Psoas muscle (tissue), 8 donors: ENCODE data around the gene BRCC3. TPM values are rescaled to one million over a fixed set of nuclear protein-coding genes. Genes with fewer than 3 reads are reported as not detected.

Experiments used
- ATAC-seq, 4 donors: fragments of 200-7000 bp; cut with Tn5 transposase; one replicate each; pipeline ENCODE4 v1.9.1; 2020; ENCODE audit warnings: moderate library complexity in 3 of 4, mild to moderate bottlenecking in 2 of 4
- DNase-seq, 2 donors: peaks; one replicate each; pipeline ENCODE4 v3.0.0-alpha.2; 2020
- H3K27ac ChIP-seq: fragments of 200-600 bp; one replicate; pipeline ENCODE4 v1.8.0; 2022
- H3K27me3 ChIP-seq, 3 donors: fragments of 200-600 bp in 1 of 3; one replicate each; pipeline versions ENCODE4 v1.6.1 to v1.8.0; 2013 to 2022; ENCODE audit warnings: low read length in 2 of 3, mild to moderate bottlenecking in 2 of 3, moderate library complexity in 1 of 3; ENCODE audit not compliant: insufficient read depth in 3 of 3
- H3K36me3 ChIP-seq, 2 donors: fragments of 200-600 bp in 1 of 2; one replicate each; pipeline versions ENCODE4 v1.6.1 to v1.8.0; 2013 to 2022; ENCODE audit warnings: low read depth in 1 of 2, mild to moderate bottlenecking in 1 of 2, moderate library complexity in 1 of 2; ENCODE audit not compliant: insufficient read depth in 1 of 2
- H3K4me1 ChIP-seq: fragments of 200-600 bp; one replicate; pipeline ENCODE4 v1.8.0; 2022
- H3K4me3 ChIP-seq: fragments of 200-600 bp; one replicate; pipeline ENCODE4 v1.8.0; 2022; ENCODE audit warnings: mild to moderate bottlenecking
- H3K9me3 ChIP-seq: fragments of 200-600 bp; one replicate; pipeline ENCODE4 v1.8.0; 2022
- CTCF ChIP-seq: fragments of 200-600 bp; IDR thresholded peaks from one replicate; pipeline ENCODE4 v1.8.0; 2022; ENCODE audit warnings: antibody characterized with exemption
- WGBS, 3 donors: extraction: QIAGEN DNeasy Blood & Tissue Kit; methylation state at CpG; one replicate each; pipeline versions ENCODE4 v1.1.6 to v1.1.7; 2013; 5-methylcytosine and 5-hydroxymethylcytosine counted together
- intact Hi-C, 2 donors: fragments of 100-400 bp; cut with DNase I; formaldehyde crosslinking; loops; one replicate each; pipeline versions ENCODE4 v1.11.0 to v1.14.2; 2022
- polyA plus RNA-seq, 3 donors: library from polyadenylated mRNA; stranded (reverse); fragments of 200-250 nt; gene quantifications; one replicate each; pipeline ENCODE4 v1.2.3, GENCODE V29; 2013
- total RNA-seq, 4 donors: library from RNA; stranded (reverse); fragmentation: NEBNext Ultra II Directional in 2 of 4; extraction: Animal tissue kit (Norgen Biotek cat#: 25700) in 2 of 4; gene quantifications; one replicate each; pipeline versions ENCODE4 v1.2.1 to v1.2.4, GENCODE V29; 2021 to 2023
- donor health status: healthy with polysubstance abuse.
- donor health status: DM: no; HTN: no; CAD: no; lungs with moderate emphysema.
- donor health status: Bipolar disorder and iron deficiency.
- donor health status: healthy.
- donor health status: DM: yes; HTN: yes; CAD: no.
- donor health status: DM: no; HTN: no; CAD: no.
- donor health status: DM: no; HTN: no; CAD: no.
- donor health status: DM: yes; HTN: yes; CAD: no.

BRCC3 gene
- total and polyA plus RNA-seq, 7 donors: 7.3 to 18.2 (median 14.5) TPM

GRCh38 chrX:155065035-155065734 lies 6.1 kb upstream of the BRCC3 start:
- Histone ChIP-seq H3K27ac (no peak overlapping the region), H3K9me3 (no peaks in the 10 kb centered on the region), H3K4me1 (peaks cover 7% of the 10 kb centered on the region), H3K36me3 (peaks cover 0 to 17% of the 10 kb centered on the region in 2 donors), H3K4me3 (no peak overlapping the region), H3K27me3 (no peaks in the 10 kb centered on the region)
- intact Hi-C loops: no loop called here
- TF ChIP-seq CTCF: no peak
- WGBS, 3 donors: 86 to 88% (median 86%) methylated on average over 8 of the region's 8 CpGs
- DNase-seq: no peak
- peak in 3 of 4 donors; percentile 61 to 68 (median 66) for ATAC-seq

- ATAC-seq: no peak
- intact Hi-C loops: no loop called here
- no peak overlapping the region for H3K4me3 ChIP-seq
- H3K36me3 ChIP-seq: no peaks in the 10 kb centered on the region
- WGBS, 3 donors: 42 to 70% (median 56%) methylated on average over 1 of the region's 1 CpG
- no peaks in the 10 kb centered on the region for H3K9me3 ChIP-seq
- no peak for DNase-seq
- peaks cover 7% of the 10 kb centered on the region for H3K4me1 ChIP-seq
- H3K27ac ChIP-seq: no peak overlapping the region
- no peaks in the 10 kb centered on the region for H3K27me3 ChIP-seq
- no peak for TF ChIP-seq CTCF
Observed at GRCh38 chrX:155068165-155068564, 3.1 kb upstream of the BRCC3 start.

GRCh38 chrX:155069414-155069813 lies 1.9 kb upstream of the BRCC3 start:
- Histone ChIP-seq H3K27me3 (no peaks in the 10 kb centered on the region), H3K4me3 (peak overlapping the region; percentile 65), H3K9me3 (no peaks in the 10 kb centered on the region), H3K36me3 (peaks cover 0 to 9% of the 10 kb centered on the region in 2 donors), H3K4me1 (peaks cover 7% of the 10 kb centered on the region), H3K27ac (no peak overlapping the region)
- DNase-seq (no peak), ATAC-seq (no peak)
- intact Hi-C loops: no loop called here
- TF ChIP-seq CTCF: no peak
- 61 to 100% (median 100%) methylated on average over 1 of the region's 1 CpG for WGBS, 3 donors

GRCh38 chrX:155070038-155070437 lies 1.3 kb upstream of the BRCC3 start:
- H3K27me3 ChIP-seq: no peaks in the 10 kb centered on the region
- TF ChIP-seq CTCF: no peak
- 5 to 38% (median 8%) methylated on average over 12 of the region's 12 CpGs for WGBS, 3 donors
- intact Hi-C loops: loop anchor here (2.0 to 5.0 kb wide), 2 partner anchors 41 to 43 kb away; partner anchors contain the start of gene FUNDC2 (in 1 of the 2)
- H3K4me3 ChIP-seq: peak overlapping the region; percentile 65
- H3K36me3 ChIP-seq: peaks cover 0 to 13% of the 10 kb centered on the region in 2 donors
- no peaks in the 10 kb centered on the region for H3K9me3 ChIP-seq
- H3K4me1 ChIP-seq: peaks cover 7% of the 10 kb centered on the region
- no peak for DNase-seq
- no peak for ATAC-seq
- peak overlapping the region; percentile 86 for H3K27ac ChIP-seq
